ENCODE results near the gene GALP.

The GALP gene

DNA sequence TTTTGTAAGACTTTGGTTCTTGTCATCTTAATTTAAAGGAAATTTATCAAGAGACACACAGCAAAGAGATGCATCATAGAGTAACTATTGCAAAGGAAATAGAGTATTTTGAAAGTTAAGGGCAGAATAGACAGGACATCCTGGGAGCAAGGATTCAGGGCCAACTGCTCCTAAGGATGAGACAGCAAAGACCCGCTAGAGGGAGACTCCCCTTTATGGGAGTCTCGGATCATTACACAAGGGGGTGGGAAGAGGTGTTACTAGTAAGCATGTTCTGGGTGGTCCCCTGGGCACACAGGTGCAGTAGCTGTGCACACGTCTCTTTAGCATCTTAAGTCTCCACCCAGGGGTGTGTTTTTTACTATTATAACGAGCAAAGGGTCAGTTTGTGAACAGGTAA is 35.9 kb downstream of the GALP start:
- ATAC-seq: no peak

DNA sequence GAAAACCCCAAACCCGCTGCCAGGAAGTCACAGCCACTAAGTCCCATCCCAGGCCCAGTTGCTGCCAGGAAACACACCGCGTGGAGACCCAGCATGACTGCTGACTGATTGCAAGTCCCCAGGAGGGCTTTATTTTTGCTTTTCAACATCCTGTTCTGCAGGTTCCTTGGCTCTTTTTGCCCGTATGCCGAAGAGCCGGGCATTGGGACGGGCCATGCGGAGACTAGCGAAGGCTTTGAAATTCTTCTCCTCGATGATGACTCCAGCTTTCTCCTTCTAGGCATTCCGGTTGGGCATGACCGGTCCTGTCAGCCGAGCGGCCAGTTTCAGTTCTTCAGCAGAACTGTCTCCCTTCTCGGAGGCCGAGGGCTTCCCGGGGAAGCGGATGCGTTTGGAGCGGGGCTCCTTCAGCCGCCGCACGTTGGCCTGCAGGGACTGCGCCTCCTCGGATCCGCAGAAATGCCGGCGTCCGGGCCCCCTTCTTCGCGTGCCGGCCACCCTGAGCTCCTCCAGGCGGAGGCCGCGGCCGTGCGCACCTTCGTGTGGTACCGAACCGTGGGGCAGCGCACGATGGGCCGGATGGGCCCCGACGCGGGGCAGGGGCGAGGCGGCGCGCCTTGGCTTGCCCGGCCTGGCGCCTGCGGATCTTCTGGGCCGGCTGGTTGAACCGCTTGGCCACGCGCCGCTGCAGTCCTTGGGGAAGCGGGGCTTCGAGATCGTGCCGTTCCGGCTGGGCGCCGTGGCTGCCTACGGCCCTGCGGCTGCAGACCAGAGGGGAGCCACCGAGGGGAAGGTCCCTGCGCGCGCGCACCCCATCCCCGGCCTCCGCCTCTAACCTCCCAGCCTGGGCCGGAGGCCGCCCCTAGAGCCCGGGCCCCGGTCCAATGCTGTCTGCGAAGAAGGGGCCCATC is 41.5 kb downstream of the GALP start:
- no peak for TF ChIP-seq ZFP3 (CRISPR knock-in tag; IDR thresholded peaks at IDR 0.05)
- TF ChIP-seq ZNF565 (CRISPR knock-in tag; conservative IDR thresholded peaks at IDR 0.05; ENCODE audit: low read depth): no peak
- TF ChIP-seq ZNF8 (CRISPR knock-in tag; IDR thresholded peaks at IDR 0.05): no peak
- TF ChIP-seq, protein P1, sequence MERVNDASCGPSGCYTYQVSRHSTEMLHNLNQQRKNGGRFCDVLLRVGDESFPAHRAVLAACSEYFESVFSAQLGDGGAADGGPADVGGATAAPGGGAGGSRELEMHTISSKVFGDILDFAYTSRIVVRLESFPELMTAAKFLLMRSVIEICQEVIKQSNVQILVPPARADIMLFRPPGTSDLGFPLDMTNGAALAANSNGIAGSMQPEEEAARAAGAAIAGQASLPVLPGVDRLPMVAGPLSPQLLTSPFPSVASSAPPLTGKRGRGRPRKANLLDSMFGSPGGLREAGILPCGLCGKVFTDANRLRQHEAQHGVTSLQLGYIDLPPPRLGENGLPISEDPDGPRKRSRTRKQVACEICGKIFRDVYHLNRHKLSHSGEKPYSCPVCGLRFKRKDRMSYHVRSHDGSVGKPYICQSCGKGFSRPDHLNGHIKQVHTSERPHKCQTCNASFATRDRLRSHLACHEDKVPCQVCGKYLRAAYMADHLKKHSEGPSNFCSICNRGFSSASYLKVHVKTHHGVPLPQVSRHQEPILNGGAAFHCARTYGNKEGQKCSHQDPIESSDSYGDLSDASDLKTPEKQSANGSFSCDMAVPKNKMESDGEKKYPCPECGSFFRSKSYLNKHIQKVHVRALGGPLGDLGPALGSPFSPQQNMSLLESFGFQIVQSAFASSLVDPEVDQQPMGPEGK (CRISPR knock-in tag; IDR thresholded peaks at IDR 0.05; ENCODE audit: borderline replicate concordance): no peak
- no peak for TF ChIP-seq CSDC2 (CRISPR knock-in tag; IDR thresholded peaks at IDR 0.05)
- ATAC-seq: peak; percentile 59

More for the DNA sequence above, 35.9 kb downstream of the GALP start:
- no peak for TF ChIP-seq BACH2 (CRISPR knock-in tag; IDR thresholded peaks at IDR 0.05; ENCODE audit: borderline replicate concordance)
- TF ChIP-seq ZC3H10 (CRISPR knock-in tag; IDR thresholded peaks at IDR 0.05): no peak
- TF ChIP-seq, protein P2, sequence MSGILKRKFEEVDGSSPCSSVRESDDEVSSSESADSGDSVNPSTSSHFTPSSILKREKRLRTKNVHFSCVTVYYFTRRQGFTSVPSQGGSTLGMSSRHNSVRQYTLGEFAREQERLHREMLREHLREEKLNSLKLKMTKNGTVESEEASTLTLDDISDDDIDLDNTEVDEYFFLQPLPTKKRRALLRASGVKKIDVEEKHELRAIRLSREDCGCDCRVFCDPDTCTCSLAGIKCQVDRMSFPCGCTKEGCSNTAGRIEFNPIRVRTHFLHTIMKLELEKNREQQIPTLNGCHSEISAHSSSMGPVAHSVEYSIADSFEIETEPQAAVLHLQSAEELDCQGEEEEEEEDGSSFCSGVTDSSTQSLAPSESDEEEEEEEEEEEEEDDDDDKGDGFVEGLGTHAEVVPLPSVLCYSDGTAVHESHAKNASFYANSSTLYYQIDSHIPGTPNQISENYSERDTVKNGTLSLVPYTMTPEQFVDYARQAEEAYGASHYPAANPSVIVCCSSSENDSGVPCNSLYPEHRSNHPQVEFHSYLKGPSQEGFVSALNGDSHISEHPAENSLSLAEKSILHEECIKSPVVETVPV (CRISPR knock-in tag; IDR thresholded peaks at IDR 0.05): no peak
- TF ChIP-seq, protein P3, sequence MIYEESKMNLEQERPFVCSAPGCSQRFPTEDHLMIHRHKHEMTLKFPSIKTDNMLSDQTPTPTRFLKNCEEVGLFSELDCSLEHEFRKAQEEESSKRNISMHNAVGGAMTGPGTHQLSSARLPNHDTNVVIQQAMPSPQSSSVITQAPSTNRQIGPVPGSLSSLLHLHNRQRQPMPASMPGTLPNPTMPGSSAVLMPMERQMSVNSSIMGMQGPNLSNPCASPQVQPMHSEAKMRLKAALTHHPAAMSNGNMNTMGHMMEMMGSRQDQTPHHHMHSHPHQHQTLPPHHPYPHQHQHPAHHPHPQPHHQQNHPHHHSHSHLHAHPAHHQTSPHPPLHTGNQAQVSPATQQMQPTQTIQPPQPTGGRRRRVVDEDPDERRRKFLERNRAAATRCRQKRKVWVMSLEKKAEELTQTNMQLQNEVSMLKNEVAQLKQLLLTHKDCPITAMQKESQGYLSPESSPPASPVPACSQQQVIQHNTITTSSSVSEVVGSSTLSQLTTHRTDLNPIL (CRISPR knock-in tag; IDR thresholded peaks at IDR 0.05; ENCODE audit: low read depth): no peak
- TF ChIP-seq, protein P1 (CRISPR knock-in tag; IDR thresholded peaks at IDR 0.05; ENCODE audit: borderline replicate concordance): no peak
- no peak for TF ChIP-seq PPARA (CRISPR knock-in tag; IDR thresholded peaks at IDR 0.05; ENCODE audit: borderline replicate concordance)
- TF ChIP-seq TOX (CRISPR knock-in tag; IDR thresholded peaks at IDR 0.05; ENCODE audit: borderline replicate concordance): no peak
- TF ChIP-seq ARNTL (CRISPR knock-in tag; IDR thresholded peaks at IDR 0.05; ENCODE audit: borderline replicate concordance, low read depth): no peak
- no peak for TF ChIP-seq ZNF565 (CRISPR knock-in tag; conservative IDR thresholded peaks at IDR 0.05; ENCODE audit: low read depth)
- TF ChIP-seq ISL1 (CRISPR knock-in tag; IDR thresholded peaks at IDR 0.05): no peak
- TF ChIP-seq GLIS3 (CRISPR knock-in tag; IDR thresholded peaks at IDR 0.05): no peak
- TF ChIP-seq POU6F1 (CRISPR knock-in tag; IDR thresholded peaks at IDR 0.05; ENCODE audit: borderline replicate concordance, low read depth): no peak
- no peak for TF ChIP-seq TSHZ2 (CRISPR knock-in tag; IDR thresholded peaks at IDR 0.05)
- no peak for TF ChIP-seq TCF4 (CRISPR knock-in tag; IDR thresholded peaks at IDR 0.05; ENCODE audit: borderline replicate concordance)
- no peak for TF ChIP-seq ESRRG (CRISPR knock-in tag; IDR thresholded peaks at IDR 0.05)
